22Rv1 (cell line): ENCODE data around the gene FAM240B.

ENCODE experiments used
- H3K27ac ChIP-seq: fragments of 450-650 bp; 2 replicates; pipeline ENCODE4 v1.5.1; 2017
- CTCF ChIP-seq: fragments of 450-650 bp; IDR thresholded peaks from 2 replicates; pipeline ENCODE4 v1.5.1; 2017; ENCODE audit warnings: mild to moderate bottlenecking
- ZFX ChIP-seq: fragments of 450-650 bp; IDR thresholded peaks from 2 replicates; pipeline ENCODE4 v1.6.1; 2017; ENCODE audit warnings: antibody characterized with exemption, borderline replicate concordance

The FAM240B gene

GRCh38 chr9:38659538-38659937 lies 60.4 kb downstream of the FAM240B start:
- TF ChIP-seq ZFX (no peak), CTCF (no peak)
- H3K27ac ChIP-seq = no peak overlapping the region

- H3K27ac ChIP-seq = no peak overlapping the region
- TF ChIP-seq CTCF (no peak), ZFX (no peak)
Observed at GRCh38 chr9:38656896-38657295, 63.0 kb downstream of the FAM240B start.

GRCh38 chr9:38652486-38652885 lies 67.4 kb downstream of the FAM240B start:
- no peak for TF ChIP-seq CTCF
- no peak for TF ChIP-seq ZFX
- no peak overlapping the region for H3K27ac ChIP-seq

- no peak for TF ChIP-seq CTCF
- TF ChIP-seq ZFX = no peak
- no peak overlapping the region for H3K27ac ChIP-seq
Observed at GRCh38 chr9:38652044-38652443, 67.9 kb downstream of the FAM240B start.

GRCh38 chr9:38651400-38652042 lies 68.4 kb downstream of the FAM240B start:
- H3K27ac ChIP-seq = no peak overlapping the region
- TF ChIP-seq ZFX (no peak), CTCF (no peak)

- no peak overlapping the region for H3K27ac ChIP-seq
- TF ChIP-seq CTCF (no peak), ZFX (no peak)
Observed at GRCh38 chr9:38650564-38650963, 69.4 kb downstream of the FAM240B start.

GRCh38 chr9:38649731-38650363 lies 70.1 kb downstream of the FAM240B start:
- no peak overlapping the region for H3K27ac ChIP-seq
- TF ChIP-seq CTCF = no peak
- no peak for TF ChIP-seq ZFX
